K562 (cell line): ENCODE data around the gene SERPINA9.

Experiments used
- BACH1 ChIP-seq: fragments of 200-800 bp; sonication (Bioruptor generic); IDR thresholded peaks from 2 replicates; pipeline ENCODE4 v1.6.1; 2016; ENCODE audit warnings: missing genetic modification characterization, missing compliant biosample characterization
- CXXC5 ChIP-seq: fragments of 250-450 bp; sonication (Bioruptor Pico); IDR thresholded peaks from 2 replicates; pipeline ENCODE4 v1.8.0; 2022; ENCODE audit warnings: inconsistent platforms, mild to moderate bottlenecking, moderate library complexity
- EP300 ChIP-seq: IDR thresholded peaks from 2 replicates; pipeline ENCODE4 v1.6.1; 2012; ENCODE audit warnings: low read length, improper control_type of control experiment
- GABPB1 ChIP-seq: sonication (generic); formaldehyde crosslinking; IDR thresholded peaks from 2 replicates; pipeline ENCODE4 v1.8.0; 2022; ENCODE audit warnings: mild to moderate bottlenecking, missing genetic modification reagents
- KDM5B ChIP-seq: fragments of 200-600 bp; sonication (generic); IDR thresholded peaks from 2 replicates; pipeline ENCODE4 v1.6.1; 2012; ENCODE audit warnings: low read depth, mild to moderate bottlenecking, moderate library complexity, low read length, control low read depth, inconsistent platforms; ENCODE audit not compliant: insufficient replicate concordance
- NR2C2 ChIP-seq, 2 experiments: fragments of 200-800 bp in 1 of 2; sonication (Bioruptor generic) in 1 of 2; sonication (generic) in 1 of 2; formaldehyde crosslinking in 1 of 2; IDR thresholded peaks; 2 replicates each; pipeline versions ENCODE4 v1.6.1 to v1.8.0; 2016 to 2022; ENCODE audit warnings: mild to moderate bottlenecking in 1 of 2, missing compliant biosample characterization in 1 of 2, missing genetic modification characterization in 1 of 2, missing genetic modification reagents in 1 of 2
- RAD21 ChIP-seq, 2 experiments: fragments of 250-450 bp in 1 of 2; fragments of 450-650 bp in 1 of 2; sonication (Bioruptor Pico) in 1 of 2; formaldehyde crosslinking in 1 of 2; IDR thresholded peaks in 1 of 2; conservative IDR thresholded peaks in 1 of 2; 2 replicates each; pipeline versions ENCODE4 v1.4.0 to v1.8.0; 2020 to 2022; ENCODE audit warnings: mild to moderate bottlenecking in 2 of 2, moderate library complexity in 1 of 2
- ZNF12 ChIP-seq: sonication (generic); formaldehyde crosslinking; IDR thresholded peaks from 2 replicates; pipeline ENCODE4 v1.4.0; 2020; ENCODE audit warnings: mild to moderate bottlenecking, missing genetic modification reagents
- TF ChIP-seq, protein P1 (sequence below), 2 experiments: fragments of 450-650 bp; formaldehyde crosslinking in 1 of 2; IDR thresholded peaks; 2 replicates each; pipeline versions ENCODE4 v1.4.0 to v1.6.1; 2014 to 2020; ENCODE audit warnings: mild to moderate bottlenecking in 2 of 2, borderline replicate concordance in 1 of 2, low read depth in 1 of 2
- TF ChIP-seq, protein P2 (sequence below), 3 experiments: IDR thresholded peaks in 2 of 3; conservative IDR thresholded peaks in 1 of 3; 2 replicates each; pipeline ENCODE4 v1.5.1; 2011 to 2012; ENCODE audit warnings: low read length in 3 of 3, mild to moderate bottlenecking in 3 of 3, control low read depth in 2 of 3, improper control_type of control experiment in 1 of 3, inconsistent platforms in 1 of 3, low read depth in 1 of 3, mixed read lengths in 1 of 3, moderate library complexity in 1 of 3; ENCODE audit not compliant: insufficient read depth in 2 of 3
- TF ChIP-seq, protein P3 (sequence below), 2 experiments: fragments of 450-650 bp; conservative IDR thresholded peaks; 2 replicates each; pipeline ENCODE4 v1.6.1; 2017; ENCODE audit warnings: mild to moderate bottlenecking in 2 of 2, moderate library complexity in 2 of 2

DNA sequence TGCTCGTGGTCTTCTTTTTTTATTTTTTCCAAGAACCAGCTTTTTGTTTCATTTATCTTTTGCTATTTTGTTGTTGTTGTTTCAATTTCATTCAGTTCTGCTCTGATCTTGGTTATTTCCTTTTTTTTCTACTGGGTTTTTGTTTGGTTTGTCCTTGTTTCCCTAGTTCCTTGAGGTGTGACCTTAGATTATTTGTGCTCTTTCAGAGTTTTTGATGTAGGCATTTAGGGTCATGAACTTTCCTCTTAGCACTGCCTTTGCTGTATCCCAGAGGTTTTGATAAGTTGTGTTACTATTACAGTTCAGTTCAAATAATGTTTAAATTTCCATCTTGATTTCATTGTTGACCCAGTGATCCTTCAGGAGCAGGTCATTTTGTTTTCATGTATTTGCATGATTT is 20.1 kb downstream of the SERPINA9 start:
- TF ChIP-seq ZNF12 (no peak), EP300 (no peak), CXXC5 (CRISPR knock-in tag) (no peak), NR2C2 (CRISPR knock-in tag; IDR thresholded peaks at IDR 0.05) (no peak), NR2C2 (tag; IDR thresholded peaks at IDR 0.05) (no peak), RAD21 (CRISPR knock-in tag; conservative IDR thresholded peaks at IDR 0.05 in 1 of 2, IDR thresholded peaks at IDR 0.05 in 1 of 2) (no peak), KDM5B (no peak), BACH1 (tag) (no peak), GABPB1 (CRISPR knock-in tag) (no peak)
- TF ChIP-seq, protein P1, sequence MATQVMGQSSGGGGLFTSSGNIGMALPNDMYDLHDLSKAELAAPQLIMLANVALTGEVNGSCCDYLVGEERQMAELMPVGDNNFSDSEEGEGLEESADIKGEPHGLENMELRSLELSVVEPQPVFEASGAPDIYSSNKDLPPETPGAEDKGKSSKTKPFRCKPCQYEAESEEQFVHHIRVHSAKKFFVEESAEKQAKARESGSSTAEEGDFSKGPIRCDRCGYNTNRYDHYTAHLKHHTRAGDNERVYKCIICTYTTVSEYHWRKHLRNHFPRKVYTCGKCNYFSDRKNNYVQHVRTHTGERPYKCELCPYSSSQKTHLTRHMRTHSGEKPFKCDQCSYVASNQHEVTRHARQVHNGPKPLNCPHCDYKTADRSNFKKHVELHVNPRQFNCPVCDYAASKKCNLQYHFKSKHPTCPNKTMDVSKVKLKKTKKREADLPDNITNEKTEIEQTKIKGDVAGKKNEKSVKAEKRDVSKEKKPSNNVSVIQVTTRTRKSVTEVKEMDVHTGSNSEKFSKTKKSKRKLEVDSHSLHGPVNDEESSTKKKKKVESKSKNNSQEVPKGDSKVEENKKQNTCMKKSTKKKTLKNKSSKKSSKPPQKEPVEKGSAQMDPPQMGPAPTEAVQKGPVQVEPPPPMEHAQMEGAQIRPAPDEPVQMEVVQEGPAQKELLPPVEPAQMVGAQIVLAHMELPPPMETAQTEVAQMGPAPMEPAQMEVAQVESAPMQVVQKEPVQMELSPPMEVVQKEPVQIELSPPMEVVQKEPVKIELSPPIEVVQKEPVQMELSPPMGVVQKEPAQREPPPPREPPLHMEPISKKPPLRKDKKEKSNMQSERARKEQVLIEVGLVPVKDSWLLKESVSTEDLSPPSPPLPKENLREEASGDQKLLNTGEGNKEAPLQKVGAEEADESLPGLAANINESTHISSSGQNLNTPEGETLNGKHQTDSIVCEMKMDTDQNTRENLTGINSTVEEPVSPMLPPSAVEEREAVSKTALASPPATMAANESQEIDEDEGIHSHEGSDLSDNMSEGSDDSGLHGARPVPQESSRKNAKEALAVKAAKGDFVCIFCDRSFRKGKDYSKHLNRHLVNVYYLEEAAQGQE (IDR thresholded peaks at IDR 0.05; ENCODE audit: borderline replicate concordance), result no peak
- TF ChIP-seq, protein P1 (CRISPR knock-in tag; IDR thresholded peaks at IDR 0.05; ENCODE audit: low read depth), result no peak
- TF ChIP-seq, protein P2, sequence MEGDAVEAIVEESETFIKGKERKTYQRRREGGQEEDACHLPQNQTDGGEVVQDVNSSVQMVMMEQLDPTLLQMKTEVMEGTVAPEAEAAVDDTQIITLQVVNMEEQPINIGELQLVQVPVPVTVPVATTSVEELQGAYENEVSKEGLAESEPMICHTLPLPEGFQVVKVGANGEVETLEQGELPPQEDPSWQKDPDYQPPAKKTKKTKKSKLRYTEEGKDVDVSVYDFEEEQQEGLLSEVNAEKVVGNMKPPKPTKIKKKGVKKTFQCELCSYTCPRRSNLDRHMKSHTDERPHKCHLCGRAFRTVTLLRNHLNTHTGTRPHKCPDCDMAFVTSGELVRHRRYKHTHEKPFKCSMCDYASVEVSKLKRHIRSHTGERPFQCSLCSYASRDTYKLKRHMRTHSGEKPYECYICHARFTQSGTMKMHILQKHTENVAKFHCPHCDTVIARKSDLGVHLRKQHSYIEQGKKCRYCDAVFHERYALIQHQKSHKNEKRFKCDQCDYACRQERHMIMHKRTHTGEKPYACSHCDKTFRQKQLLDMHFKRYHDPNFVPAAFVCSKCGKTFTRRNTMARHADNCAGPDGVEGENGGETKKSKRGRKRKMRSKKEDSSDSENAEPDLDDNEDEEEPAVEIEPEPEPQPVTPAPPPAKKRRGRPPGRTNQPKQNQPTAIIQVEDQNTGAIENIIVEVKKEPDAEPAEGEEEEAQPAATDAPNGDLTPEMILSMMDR (IDR thresholded peaks at IDR 0.05 in 2 of 3, conservative IDR thresholded peaks at IDR 0.05 in 1 of 3; ENCODE audit: insufficient read depth in 2 of 3, low read depth in 1 of 3, low read length in 3 of 3), result no peak
- TF ChIP-seq, protein P3, sequence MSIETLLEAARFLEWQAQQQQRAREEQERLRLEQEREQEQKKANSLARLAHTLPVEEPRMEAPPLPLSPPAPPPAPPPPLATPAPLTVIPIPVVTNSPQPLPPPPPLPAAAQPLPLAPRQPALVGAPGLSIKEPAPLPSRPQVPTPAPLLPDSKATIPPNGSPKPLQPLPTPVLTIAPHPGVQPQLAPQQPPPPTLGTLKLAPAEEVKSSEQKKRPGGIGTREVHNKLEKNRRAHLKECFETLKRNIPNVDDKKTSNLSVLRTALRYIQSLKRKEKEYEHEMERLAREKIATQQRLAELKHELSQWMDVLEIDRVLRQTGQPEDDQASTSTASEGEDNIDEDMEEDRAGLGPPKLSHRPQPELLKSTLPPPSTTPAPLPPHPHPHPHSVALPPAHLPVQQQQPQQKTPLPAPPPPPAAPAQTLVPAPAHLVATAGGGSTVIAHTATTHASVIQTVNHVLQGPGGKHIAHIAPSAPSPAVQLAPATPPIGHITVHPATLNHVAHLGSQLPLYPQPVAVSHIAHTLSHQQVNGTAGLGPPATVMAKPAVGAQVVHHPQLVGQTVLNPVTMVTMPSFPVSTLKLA (conservative IDR thresholded peaks at IDR 0.05), result no peak
